Measurements from ENCODE around the gene RSPO3. TPM values are rescaled to one million over a fixed set of nuclear protein-coding genes. Genes with fewer than 3 reads are reported as not detected.

Gene RSPO3
- total and polyA plus RNA-seq, 2 of the 13 experiments (the other 11 are each of a cell fraction or from before 2014, with no cell fraction given): not detected

- TF ChIP-seq MLXIP (CRISPR knock-in tag; IDR thresholded peaks at IDR 0.05; ENCODE audit: borderline replicate concordance): no peak
- TF ChIP-seq AGO2 (optimal IDR thresholded peaks at IDR 0.05; ENCODE audit: low read depth, low read length): no peak
- TF ChIP-seq ZBTB33 (CRISPR knock-in tag; IDR thresholded peaks at IDR 0.05): no peak
- no peak for TF ChIP-seq TP53 (CRISPR knock-in tag; conservative IDR thresholded peaks at IDR 0.05)
Observed at GRCh38 chr6:127207591-127208120, 89.2 kb downstream of the RSPO3 start (continued).

GRCh38 chr6:127210725-127211124 is 92.3 kb downstream of the RSPO3 start:
- no peak overlapping the region for H3K9ac ChIP-seq (ENCODE audit: insufficient read depth, low read depth, low read length)
- 32% methylated on average over 6 of the region's 6 CpGs for WGBS (ENCODE audit: low lambda C conversion rate)
- no peaks in the 10 kb centered on the region for H3K79me2 ChIP-seq (ENCODE audit: insufficient read depth, low read length)
- ATAC-seq (no peak), DNase-seq (ENCODE audit: low spot score) (no peak), FAIRE-seq (no peak)
- intact Hi-C loops (cut with micrococcal nuclease; ENCODE audit: unreplicated experiment) (no loop called here), in situ Hi-C loops (cut with HindIII; ENCODE audit: extremely low pct_ligation_motif_present, low pct_unique_long_range_greater_than_20kb) (no loop called here)
- H3K4me2 ChIP-seq (ENCODE audit: low read depth, low read length): no peak overlapping the region
- peaks cover 7% of the 10 kb centered on the region for H3K4me1 ChIP-seq (ENCODE audit: insufficient read depth, low read length)
- H3K36me3 ChIP-seq (replicated peaks in 1 of 2; ENCODE audit: control insufficient read depth in 1 of 2, insufficient read depth in 2 of 2, low read length in 2 of 2): no peaks in the 10 kb centered on the region
- ChIA-PET POLR2A (no interaction called here), CTCF (ENCODE audit: low intra/inter-chr PET ratio, low total read pairs) (no interaction called here)
- no peaks in the 10 kb centered on the region for H3K9me3 ChIP-seq (ENCODE audit: low read length)
- no TSS peak for BruUV-seq (replicated peaks)
- H3K27ac ChIP-seq (ENCODE audit: extremely low read length, insufficient read depth, low read length): no peak overlapping the region
- H3K27me3 ChIP-seq (ENCODE audit: control insufficient read depth in 1 of 2, insufficient read depth in 2 of 2, low read length in 2 of 2): no peaks in the 10 kb centered on the region
- no peak overlapping the region for H2AFZ ChIP-seq (ENCODE audit: low read length)
- no peaks in the 10 kb centered on the region for H4K20me1 ChIP-seq (ENCODE audit: insufficient read depth, low read length)
- no peak overlapping the region for H3K4me3 ChIP-seq (replicated peaks in 1 of 3; ENCODE audit: insufficient read depth in 1 of 3, low read depth in 2 of 3, low read length in 3 of 3)
- TF ChIP-seq NFIB (CRISPR knock-in tag; IDR thresholded peaks at IDR 0.05; ENCODE audit: borderline replicate concordance) (no peak), TBX3 (IDR thresholded peaks at IDR 0.05; ENCODE audit: borderline replicate concordance) (no peak), BRD4 (CRISPR knock-in tag; IDR thresholded peaks at IDR 0.05) (no peak), ZBTB44 (CRISPR knock-in tag; IDR thresholded peaks at IDR 0.05) (no peak), ATRX (CRISPR knock-in tag; IDR thresholded peaks at IDR 0.05; ENCODE audit: borderline replicate concordance) (no peak), ZNF879 (CRISPR knock-in tag; IDR thresholded peaks at IDR 0.05) (no peak), ZNF326 (CRISPR knock-in tag; IDR thresholded peaks at IDR 0.05; ENCODE audit: borderline replicate concordance) (no peak), ZNF704 (CRISPR knock-in tag; IDR thresholded peaks at IDR 0.05; ENCODE audit: borderline replicate concordance) (no peak), ZFP41 (CRISPR knock-in tag; IDR thresholded peaks at IDR 0.05; ENCODE audit: borderline replicate concordance) (no peak), NFATC3 (CRISPR knock-in tag; IDR thresholded peaks at IDR 0.05) (no peak), ELF3 (CRISPR knock-in tag; IDR thresholded peaks at IDR 0.05) (no peak)

Data from HepG2 (cell line).